Measurements from ENCODE around the gene TWIST2.

TWIST2 gene

DNA sequence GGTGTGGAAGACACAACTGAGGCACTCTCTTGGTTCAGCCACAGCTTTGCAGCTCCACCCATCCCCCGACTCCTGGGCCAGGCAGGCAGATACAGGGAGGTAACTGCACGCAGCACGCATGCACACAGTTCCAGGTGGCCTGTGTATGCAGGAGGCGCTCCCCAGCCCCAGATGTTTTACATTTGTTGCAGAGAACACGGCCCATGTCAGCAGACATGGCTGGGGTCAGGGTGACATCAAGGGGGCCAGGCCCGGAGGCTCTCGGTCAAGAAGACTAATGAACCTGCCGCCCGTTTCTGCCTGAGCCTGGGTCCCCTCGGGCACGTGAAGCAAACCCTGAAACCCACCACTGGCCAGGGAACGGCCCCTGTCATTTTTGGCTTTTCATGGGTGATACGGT lies 57.3 kb downstream of the TWIST2 start:
- no peak for DNase-seq (ENCODE audit: low spot score)

GRCh38 chr2:238905644-238906043 lies 57.8 kb downstream of the TWIST2 start:
- DNase-seq (ENCODE audit: low spot score) = no peak

- no peak for DNase-seq (ENCODE audit: low spot score)
Measured at GRCh38 chr2:238906254-238906935, 58.5 kb downstream of the TWIST2 start.

- DNase-seq (ENCODE audit: low spot score) = no peak
Measured at GRCh38 chr2:238906936-238907716, 59.2 kb downstream of the TWIST2 start.

GRCh38 chr2:238907717-238908173 lies 59.9 kb downstream of the TWIST2 start:
- DNase-seq (ENCODE audit: low spot score) = no peak

DNA sequence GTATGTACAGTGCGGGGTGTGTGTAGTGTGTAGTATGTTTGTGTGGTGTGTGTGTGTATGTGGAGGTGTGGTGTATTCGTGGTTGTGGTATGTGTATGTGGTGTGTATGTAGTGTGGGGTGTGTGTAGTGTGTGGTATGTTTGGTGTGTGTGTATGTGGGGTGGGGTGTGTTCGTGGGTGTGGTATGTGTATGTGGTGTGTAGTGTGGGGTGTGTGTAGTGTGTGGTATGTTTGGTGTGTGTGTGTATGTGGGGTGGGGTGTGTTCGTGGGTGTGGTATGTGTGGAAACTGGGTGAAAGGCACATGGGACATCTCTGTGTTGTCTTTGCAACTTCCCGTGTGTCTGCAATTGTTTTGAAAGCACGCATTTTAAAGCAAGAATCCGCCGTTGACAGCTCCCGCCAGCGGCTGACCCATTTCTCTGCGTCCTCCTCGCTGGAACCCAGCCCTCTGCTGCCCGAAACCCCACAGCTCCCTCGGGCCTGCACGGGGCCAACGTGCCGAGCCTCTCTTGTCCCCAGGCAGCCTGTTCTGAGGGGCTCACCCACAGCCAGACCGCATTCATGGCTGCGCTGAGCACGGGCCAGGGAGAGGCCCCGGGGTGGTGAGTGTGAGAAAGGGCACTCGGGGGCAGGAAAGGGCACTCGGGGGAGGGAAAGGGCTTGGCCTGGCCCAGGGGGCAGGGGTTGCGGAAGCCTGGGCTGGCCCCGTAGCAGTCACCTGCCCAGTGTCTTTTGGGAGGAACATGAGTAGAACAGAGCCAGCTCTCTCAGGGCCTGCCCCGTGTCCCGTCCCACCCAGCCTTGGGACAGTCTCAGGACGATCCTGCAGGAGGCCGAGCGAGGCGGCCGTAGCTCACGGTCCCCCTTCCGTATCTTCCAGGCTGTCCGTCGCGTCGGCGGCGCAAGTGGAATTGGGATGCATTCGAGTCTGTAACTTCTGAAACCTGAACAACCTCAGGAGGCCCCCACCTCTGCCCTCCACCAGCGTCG lies 61.4 kb downstream of the TWIST2 start:
- no peak for DNase-seq (ENCODE audit: low spot score)

DNA sequence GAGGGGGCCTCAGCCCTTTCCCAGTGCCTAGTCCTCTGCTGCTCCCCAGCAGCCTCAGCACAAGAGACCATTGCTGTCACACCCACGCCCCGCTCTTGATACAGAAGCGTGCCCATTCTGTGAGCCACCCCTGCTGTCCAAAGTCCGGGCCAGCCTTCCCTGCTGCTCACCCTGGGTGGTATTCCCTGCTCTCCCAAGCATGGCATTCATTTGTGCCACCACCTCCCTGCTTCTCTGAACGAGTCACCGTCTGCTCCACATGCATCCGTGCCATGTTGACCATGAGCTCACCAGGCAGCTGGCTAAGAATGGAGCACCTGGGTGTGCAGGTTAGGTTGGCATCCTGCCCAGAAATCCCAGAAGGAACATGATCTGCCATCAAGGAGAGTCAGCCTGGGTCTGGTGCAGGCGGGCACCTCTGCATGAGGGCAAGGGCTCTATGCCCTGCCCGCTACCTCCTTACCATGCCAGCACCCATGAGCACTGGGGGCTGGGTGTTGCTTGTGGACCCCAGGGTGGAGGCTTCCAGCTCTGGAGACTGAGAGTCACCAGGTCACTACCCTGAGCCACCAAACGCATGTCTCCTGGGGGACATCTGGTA lies 63.0 kb downstream of the TWIST2 start:
- no peak for DNase-seq (ENCODE audit: low spot score)

GRCh38 chr2:238911376-238912227 lies 63.7 kb downstream of the TWIST2 start:
- DNase-seq (ENCODE audit: low spot score) = no peak

GRCh38 chr2:238912228-238912915 lies 64.5 kb downstream of the TWIST2 start:
- DNase-seq (ENCODE audit: low spot score) = no peak

- no peak for DNase-seq (ENCODE audit: low spot score)
Measured at GRCh38 chr2:238912916-238913875, 65.3 kb downstream of the TWIST2 start.

DNA sequence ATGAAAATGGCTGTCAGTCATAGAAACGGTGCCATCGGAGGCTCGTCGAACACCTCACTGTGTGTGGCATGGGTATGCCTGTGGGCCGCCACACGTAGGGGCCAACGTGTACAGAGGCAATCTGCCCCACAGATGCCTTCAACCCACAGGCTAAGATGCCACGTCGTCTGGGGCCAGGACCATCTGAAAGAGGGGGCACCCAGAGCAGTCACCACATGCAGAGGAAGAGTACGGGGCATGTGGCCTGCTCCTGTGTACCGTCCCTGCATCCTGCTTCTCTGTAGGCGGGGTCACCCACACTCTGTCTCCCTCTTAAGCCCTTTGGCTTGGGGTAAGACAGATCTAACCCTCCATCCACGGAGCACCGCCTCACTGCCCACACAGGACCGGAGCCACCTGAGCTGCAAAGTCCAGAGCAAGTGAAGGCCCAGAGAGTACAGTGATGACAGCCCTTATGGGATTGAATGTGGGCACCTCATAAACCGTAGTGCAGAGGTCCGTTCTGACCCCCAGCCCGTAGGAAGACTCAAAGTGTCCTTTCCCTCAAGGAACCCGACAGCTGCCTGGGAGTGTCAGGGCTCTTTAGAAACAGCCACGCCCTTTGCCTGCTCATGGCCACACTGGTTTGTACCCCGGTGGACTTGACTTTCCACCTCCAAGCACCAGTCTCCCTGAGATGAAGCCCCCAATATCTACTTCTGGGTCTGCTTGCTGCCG lies 66.2 kb downstream of the TWIST2 start:
- no peak for DNase-seq (ENCODE audit: low spot score)

- no peak for DNase-seq (ENCODE audit: low spot score)
Measured at GRCh38 chr2:238914648-238915015, 66.7 kb downstream of the TWIST2 start.

- no peak for DNase-seq (ENCODE audit: low spot score)
Measured at GRCh38 chr2:238915196-238915595, 67.3 kb downstream of the TWIST2 start.

DNA sequence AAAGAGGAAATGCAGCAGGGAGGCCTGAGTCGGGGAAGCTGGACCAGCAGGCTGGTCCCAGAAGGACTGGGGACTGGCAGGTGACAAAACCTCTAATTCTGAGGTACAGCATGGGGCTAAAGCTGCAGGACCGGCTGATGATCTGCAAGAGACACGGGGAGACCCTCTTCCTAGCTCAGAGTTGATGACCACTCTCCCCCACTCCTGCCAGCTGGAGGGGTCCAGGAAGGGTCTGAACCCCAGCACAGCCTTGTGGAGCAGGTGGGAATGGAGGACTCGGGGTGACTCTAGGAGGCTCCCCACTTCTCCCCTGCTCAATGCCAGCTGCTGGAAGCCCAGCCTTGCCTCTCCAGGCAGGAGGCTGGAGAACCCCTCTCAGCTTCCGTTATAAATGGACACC lies 67.7 kb downstream of the TWIST2 start:
- no peak for DNase-seq (ENCODE audit: low spot score)

GRCh38 chr2:238916176-238916874 lies 68.4 kb downstream of the TWIST2 start:
- no peak for DNase-seq (ENCODE audit: low spot score)

DNA sequence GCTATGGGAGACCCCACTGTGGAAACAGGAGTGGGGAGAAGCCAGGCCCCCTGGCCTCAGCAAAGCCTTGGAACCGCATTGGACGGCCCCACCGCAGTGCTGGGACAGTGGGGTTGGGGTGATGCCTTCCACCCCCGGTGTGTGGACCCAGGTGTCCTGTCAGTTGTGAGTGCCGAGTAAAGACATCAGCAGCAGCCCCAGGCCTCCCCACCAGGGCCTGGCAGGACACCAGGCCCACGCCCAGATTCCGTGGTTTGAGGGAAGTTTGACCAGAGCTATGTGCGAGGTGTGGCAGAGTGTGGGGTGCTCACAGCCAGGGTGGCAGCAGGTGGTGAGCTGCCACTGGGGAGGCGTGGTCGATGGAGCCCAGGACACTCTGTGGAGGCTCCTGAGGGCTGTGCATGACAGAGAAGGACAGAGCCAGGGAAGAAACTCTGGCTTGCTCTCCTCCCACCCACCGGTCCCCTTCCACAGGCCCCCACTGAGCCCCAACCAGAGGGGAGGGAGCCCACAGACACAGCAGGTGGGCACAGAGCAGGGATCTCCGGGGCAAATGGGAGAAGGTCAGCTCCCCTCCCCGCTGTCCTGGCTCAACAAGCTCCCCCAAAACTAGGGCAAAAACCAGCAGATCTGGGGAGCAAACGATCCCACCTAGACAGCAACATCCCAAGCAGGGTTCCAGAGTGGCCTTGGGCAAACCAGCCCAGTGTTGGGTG lies 69.1 kb downstream of the TWIST2 start:
- DNase-seq (ENCODE audit: low spot score) = no peak

- no peak for DNase-seq (ENCODE audit: low spot score)
Measured at GRCh38 chr2:238919307-238919706, 71.4 kb downstream of the TWIST2 start.
